CD4-positive, alpha-beta T cell treated with Interleukin-10 for 1 hour (primary cell): ENCODE data around the gene RAP2C.

Experiments
- DNase-seq: peaks from one replicate; pipeline ENCODE4 v3.0.0-alpha.2; 2020

The RAP2C gene

GRCh38 chrX:132219343-132219768 is at the start of gene RAP2C:
Gene RAP2C (minus strand): TSS chrX:132219447. CDS start chrX:132217268, 2,179 bp downstream.
- peak; percentile 73 for DNase-seq

- DNase-seq = no peak
These were observed 48.1 kb upstream of the RAP2C start for GRCh38 chrX:132267392-132267791.

DNA sequence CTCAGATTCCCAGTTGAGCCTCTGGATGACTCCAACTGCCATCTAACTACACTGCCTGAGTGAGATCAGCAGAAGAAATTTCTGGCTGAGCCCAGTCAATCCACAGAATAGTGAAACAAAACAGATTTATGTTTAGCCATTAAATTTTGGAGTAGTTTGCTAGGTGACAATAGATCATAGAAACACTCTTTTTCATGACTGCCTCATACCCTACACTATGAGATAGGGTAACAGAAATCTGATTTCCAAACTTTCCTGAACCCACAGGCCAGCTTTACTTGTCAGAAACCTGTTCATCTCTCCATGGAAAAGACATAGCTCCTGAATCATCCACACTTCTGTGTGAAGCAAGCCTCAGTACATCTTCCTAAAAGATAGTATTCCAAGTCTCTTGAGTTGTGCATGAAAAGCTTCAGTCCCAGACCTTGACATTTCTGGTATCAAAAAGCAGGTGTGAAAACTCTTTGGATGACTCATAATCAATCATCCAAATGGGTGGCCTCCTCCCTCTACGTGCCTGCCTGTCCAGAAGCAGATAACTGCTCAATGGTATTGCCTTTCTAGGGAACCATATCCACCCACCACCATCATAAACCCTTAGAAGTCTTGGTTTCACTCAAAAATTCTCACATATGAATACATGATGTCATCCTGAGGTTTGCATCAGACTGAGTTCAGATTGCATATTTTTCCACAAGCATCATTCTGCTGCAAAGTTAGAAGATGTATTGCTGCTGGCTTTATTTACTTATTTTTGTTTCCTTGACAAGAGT is 47.5 kb upstream of the RAP2C start:
- DNase-seq = no peak

DNA sequence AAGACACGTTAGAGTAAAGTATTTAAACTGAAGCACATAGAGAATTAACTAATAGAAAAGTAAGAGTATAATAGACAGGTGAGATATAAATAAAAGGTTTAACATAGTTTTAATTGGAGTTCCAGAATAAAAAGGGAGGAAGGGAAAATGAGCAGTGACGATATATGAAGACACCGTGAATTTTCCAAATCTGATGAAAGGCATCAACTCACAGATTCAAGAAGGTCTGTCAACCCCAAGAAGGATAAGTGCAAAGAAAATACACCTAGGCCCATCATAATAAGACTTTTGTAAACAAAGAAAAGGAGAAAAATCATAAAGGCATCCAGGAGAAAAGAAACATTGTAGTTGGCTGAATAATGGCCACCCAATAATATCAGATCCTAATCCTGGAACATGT is 43.9 kb upstream of the RAP2C start:
- no peak for DNase-seq

GRCh38 chrX:132258509-132258908 is 39.3 kb upstream of the RAP2C start:
- DNase-seq = no peak

DNA sequence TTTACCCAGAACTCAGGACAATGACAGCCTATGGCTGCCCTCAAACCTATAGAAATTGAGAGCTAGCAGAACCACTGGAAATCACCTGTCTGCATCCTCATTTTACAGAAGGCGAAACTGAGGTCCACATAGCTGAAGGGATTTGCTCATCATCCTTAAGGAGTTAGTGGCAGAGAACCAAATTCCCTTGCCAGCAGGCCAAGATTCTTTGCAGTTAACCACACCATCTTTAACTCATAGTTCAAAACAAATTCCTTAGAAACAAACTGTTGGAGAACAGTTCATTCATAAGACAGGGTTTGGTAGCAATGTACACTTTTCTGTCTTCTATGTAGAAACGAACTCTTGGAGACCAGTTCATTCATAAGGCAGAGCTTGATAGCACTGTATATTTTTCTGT is 37.9 kb upstream of the RAP2C start:
- no peak for DNase-seq

DNA sequence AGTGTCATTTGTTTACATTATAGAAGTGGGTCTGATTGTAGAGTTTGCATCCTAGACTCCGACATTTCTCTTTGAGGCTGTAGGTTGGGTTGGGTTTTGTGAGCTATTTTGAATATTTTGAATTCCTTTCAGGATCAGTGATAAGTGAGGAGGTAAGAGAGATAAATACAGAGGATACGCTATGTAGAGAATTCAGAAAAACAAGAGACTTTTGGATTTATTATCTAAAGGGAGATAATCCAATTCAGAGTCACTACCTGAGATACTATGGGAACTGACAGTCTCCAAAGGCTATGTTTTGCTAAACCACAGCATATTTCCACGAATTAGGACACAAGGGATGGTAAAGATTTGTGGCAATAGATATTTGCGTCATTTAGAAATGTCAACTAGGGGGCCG is 16.9 kb upstream of the RAP2C start:
- DNase-seq = no peak

DNA sequence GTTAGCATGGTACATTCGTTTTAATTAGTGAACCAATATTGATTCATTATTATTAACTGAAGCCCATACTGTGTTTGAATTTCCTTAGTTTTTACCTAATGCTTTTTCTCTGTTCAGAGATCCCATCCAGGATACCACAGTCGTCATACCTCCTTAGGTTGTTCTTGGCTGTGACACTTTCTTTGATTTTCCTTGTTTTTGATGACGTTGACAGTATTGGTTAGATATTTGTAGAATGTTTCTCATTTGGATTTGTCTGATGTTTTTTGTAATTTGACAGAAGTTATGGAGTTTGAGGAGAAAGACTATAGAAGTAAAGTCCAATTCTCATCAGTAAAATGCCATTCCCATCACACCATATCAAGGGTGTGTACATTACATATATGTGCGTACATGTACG is 16.2 kb upstream of the RAP2C start:
- no peak for DNase-seq

DNA sequence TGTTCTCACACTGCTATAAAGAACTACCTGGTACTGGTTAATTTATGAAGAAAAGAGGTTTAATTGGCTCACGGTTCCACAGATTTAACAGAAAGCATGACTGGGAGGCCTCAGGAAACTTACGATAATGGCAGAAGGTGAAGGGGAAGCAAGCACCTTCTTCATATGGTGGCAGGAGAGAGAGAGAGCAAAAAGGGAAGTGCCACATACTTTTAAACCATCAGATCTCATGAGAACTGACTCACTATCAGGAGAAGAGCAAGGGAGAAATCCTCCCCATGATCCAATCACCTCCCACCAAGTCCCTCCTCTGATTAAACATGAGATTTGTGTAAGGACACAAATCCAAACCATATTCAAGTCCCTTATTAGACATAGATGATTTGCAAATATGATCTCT is 12.3 kb upstream of the RAP2C start:
- no peak for DNase-seq

DNA sequence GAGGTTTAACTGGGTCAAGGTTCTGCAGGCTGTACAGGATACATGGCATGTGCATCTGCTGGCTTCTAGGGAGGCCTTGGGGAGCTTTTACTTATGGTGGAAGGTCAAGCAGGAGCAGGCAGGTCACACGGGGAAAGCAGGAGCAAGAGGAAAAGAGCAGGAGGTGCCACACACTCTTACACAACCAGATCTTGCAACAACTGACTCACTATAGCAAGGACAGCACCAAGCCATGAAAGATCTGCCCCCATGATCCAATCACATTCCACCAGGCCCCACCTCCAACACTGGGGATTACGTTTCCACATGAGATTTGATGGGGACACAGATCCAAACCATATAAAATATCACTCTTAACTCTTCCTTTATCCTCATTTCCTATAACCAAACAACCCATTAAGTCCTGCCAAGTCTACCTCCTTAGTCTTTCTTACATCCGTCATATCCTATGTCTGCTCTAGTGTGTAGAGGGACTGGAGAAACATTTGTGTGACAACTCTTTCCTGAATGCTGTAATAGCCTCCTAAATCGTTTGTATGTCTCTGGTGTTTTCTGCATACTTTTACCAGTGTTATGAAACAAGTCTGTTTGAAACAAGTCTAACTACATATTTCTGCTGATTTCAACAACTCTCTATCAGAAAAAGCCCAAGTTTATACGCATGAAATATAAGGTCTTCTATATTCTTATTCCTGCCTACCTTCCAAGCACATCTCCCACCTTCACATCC is 8.3 kb upstream of the RAP2C start:
- DNase-seq = no peak

GRCh38 chrX:132226169-132226568 is 6.9 kb upstream of the RAP2C start:
- no peak for DNase-seq

DNA sequence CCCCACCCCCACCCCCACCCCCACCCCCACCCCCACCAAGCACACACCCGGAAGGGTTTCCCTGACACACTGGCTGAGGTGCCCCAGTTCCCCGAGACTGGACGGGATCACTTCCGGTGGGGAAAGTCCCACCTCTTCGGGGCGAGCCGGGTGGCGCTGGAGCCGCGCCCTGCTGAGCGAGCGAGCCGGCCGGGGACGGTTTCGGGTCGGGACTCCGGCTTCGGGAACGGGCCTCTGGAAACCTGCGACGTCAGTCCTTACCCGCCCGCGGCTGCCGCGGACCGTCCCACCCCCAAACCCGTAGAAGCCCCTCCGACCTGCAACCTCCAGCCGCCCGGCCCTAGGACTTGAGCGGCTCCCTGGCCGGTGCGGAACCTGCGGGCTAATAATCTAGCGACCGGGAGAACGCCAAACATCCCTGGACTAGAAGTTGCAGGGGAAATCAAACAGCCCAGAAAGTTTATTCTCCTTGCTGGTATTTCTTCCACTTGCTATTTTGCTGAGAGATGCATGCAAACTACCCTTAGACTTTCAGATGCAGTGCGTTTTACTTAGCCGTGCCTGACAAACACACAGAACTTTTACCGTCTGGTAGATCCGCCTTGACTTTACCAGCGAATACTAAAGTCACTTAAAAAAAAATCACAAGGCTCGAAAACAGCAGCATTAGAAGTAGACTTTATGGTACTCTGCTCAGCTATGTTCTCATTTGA is 991 bp downstream of the RAP2C start:
- DNase-seq = peak; percentile 87

DNA sequence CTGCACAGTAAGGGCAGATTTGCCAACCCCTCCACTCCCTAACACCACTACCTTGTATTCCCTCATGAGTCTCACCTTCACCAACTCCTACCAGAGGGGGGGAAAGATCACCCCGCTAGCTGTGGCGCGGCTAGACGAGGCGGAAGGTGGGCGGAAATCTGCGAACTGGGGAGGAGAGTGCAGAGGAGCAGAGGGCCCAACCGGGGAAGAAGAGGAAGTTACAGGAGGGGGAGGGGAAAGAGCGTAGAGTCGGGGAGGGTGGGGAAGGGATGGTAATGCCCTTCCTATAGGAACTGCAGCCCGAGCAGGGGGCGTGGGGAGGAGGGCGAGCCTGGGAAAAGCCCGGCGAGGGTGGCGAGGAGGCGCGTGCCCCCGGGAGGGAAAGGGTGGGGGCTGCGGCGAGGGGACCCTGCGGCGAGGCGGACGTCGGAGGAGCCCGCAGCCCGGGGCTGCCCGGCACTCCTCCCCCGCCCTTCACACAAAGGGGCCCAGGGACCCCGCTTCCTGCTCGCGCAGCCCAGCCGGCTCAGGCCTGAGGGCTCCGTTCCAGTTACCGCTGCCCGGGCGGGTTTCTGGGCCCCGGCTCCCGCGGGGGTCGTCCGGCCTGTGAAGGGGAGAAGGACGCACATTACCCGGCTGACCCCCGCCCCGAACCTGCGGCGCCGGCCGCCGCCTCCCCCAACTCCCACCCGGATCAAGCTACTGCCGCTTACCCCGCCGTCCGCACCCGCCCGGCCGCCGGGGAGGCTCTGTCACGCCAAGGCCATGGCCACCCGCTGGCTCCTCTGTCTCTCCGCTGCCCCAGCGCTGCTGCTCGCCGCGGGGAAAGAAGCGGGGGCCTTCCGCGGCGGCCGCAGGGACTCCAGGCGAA is 1.8 kb downstream of the RAP2C start:
- peak; percentile 86 for DNase-seq

DNA sequence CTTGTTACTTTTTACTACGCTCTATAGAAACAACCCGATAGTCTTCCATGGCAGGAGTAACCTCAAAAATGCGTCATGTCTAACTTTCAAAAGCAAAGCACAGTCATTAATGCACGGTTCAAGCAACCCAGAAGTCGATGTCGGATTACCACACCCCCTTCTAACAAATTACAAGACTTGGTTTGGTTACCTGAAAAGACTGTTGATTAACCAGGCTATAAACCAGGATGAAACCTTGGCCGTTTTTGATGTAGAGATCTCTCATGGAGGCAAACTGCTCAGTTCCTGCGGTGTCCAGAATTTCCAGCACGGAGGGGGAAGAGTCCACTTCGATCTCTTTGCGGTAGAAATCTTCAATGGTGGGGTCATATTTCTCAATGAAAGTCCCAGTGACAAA is 2.4 kb downstream of the RAP2C start:
- peak; percentile 50 for DNase-seq

DNA sequence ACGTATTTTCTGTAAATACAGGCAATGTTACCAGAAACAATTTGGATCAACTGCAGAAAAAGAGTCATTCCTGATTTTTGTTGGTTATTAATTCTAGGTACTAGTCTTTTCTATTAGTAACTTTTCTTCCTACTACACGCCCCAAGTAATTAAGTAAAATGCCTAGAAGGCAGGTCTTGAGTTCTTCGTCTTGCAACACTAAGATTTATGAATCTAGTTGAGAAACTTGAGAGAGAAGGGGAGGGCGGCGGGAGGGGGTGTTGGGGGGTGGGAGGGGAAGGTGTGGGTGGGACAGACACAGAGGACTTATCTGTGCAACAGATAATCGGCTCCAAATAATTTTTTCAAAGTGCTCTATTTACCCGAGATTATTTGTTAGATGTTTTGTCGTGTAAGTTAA is 3.0 kb downstream of the RAP2C start:
- no peak for DNase-seq

DNA sequence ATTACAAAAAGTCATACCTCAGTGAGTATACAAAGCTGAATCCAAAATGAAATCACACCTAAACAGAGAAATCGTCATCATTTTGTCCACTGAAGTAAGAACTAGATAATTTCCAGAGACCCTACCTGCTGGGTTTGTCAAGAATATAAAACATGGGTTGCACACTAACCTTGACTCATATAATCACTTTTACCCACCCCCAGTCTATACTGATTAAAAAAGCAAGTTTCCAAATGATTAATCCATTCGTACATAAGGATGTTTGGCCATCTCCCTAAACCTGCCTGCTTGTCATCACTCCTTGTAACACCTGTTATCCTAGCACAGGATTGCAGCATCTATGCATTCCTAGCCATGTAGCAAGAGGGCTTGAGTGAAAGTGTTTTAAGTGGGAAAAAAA is 4.7 kb downstream of the RAP2C start:
- no peak for DNase-seq

GRCh38 chrX:132209527-132209926 is 9.7 kb downstream of the RAP2C start:
- DNase-seq = no peak

DNA sequence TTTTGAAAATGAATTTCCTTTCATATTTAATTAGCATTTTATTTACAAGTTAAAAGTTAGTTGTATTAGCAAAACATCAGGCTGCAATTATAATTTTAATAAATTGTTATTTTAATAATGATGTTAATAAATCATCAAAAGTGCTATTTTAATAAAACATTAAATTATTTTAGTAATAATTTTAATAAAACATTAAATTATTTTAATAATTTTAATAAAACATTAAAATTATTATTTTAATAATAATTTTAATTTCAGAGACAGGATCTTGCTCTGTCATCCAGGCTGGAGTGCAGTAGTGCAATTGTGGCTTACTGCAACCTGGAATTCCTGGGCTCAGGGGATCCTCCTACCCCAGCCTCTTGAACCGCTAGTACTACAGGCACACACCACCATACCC is 10.8 kb downstream of the RAP2C start:
- no peak for DNase-seq

GRCh38 chrX:132207996-132208395 is 11.3 kb downstream of the RAP2C start:
- no peak for DNase-seq

DNA sequence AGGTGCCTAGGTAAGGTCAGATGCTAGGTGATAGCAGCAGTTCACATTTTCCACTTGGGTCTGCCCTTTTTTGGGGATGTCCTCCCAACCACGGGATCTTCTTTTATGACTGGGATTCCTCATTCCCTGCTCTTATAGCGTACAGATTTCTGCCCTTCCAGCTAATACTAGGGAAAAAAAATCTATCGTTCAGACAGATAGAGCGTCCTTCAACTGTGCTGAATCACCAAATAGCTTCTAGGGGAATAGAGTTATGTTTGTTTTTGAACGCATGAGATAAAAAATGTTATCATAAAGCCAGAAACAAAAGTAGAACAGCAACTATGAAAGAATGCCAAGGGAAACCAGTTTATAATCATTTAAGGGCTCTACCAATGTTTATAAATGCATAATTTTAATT is 13.0 kb downstream of the RAP2C start:
- DNase-seq = no peak

- DNase-seq = no peak
These were observed 14.6 kb downstream of the RAP2C start for GRCh38 chrX:132204629-132205028.

- no peak for DNase-seq
These were observed 18.3 kb downstream of the RAP2C start for GRCh38 chrX:132200976-132201375.

GRCh38 chrX:132199941-132200340 is 19.3 kb downstream of the RAP2C start:
- no peak for DNase-seq
